K562 (cell line): ENCODE data around the gene ZSCAN2. TPM values are rescaled to one million over a fixed set of nuclear protein-coding genes. Genes with fewer than 3 reads are reported as not detected.

Experiments
- ATAC-seq: fragments of 200-7000 bp; cut with Tn5 transposase; 3 replicates; pipeline ENCODE4 v1.9.1; 2020; ENCODE audit warnings: moderate library complexity
- BruUV-seq: library from RNA; stranded (reverse); fragments of 400-500 nt; replicated peaks from 2 replicates; lab custom pipeline; 2021; lab: Mats Ljungman, UMichigan
- CTCF ChIA-PET: fragments of 300-600 bp; formaldehyde crosslinking; extraction: SDS; loops from one replicate; lab custom pipeline; 2021; ENCODE audit warnings: low intra/inter-chr PET ratio; lab: Yijun Ruan, JAX
- POLR2A ChIA-PET: fragments of 300-600, 350-650 bp; sonication (Branson Sonifier 250); formaldehyde crosslinking; extraction: SDS; loops from one replicate; lab custom pipeline; 2021; ENCODE audit warnings: antibody characterized with exemption, inconsistent platforms; lab: Yijun Ruan, JAX
- DNase-seq, 4 experiments: peaks; one replicate each; pipeline versions ENCODE4 v3.0.0 to v3.0.0-alpha.2; 2011 to 2018; ENCODE audit warnings: low spot score in 3 of 4, mixed read lengths in 3 of 4; ENCODE audit errors: extremely low read depth in 1 of 4
- FAIRE-seq: peaks from 2 replicates; lab custom pipeline; 2011; peaks lifted over from hg19 to GRCh38; lab: Jason Lieb, UNC
- H2AFZ ChIP-seq: 2 replicates; pipeline ENCODE4 v1.6.0; 2011; ENCODE audit warnings: low read depth, low read length, control low read depth, inconsistent platforms
- H3K27ac ChIP-seq: fragments of 200-600 bp; 3 replicates; pipeline ENCODE4 v1.8.0; 2011; ENCODE audit warnings: low read depth, mild to moderate bottlenecking, control low read depth, inconsistent platforms, low read length, moderate library complexity, mixed read lengths; ENCODE audit errors: extremely low read depth
- H3K27me3 ChIP-seq, 2 experiments: fragments of 300-600 bp in 1 of 2; 2 replicates in 1 of 2; 3 replicates in 1 of 2; pipeline versions ENCODE4 v1.6.0 to v1.8.0; 2011; ENCODE audit warnings: inconsistent platforms in 2 of 2, low read length in 2 of 2, mild to moderate bottlenecking in 1 of 2, mixed read lengths in 1 of 2, moderate library complexity in 1 of 2; ENCODE audit not compliant: control insufficient read depth in 2 of 2, insufficient read depth in 2 of 2
- H3K36me3 ChIP-seq: fragments of 300-600 bp; 3 replicates; pipeline ENCODE4 v1.8.0; 2011; ENCODE audit warnings: mild to moderate bottlenecking, low read length, inconsistent platforms; ENCODE audit not compliant: control insufficient read depth, insufficient read depth
- H3K4me1 ChIP-seq, 2 experiments: fragments of 200-600 bp in 1 of 2; replicated peaks in 1 of 2; 2 replicates in 1 of 2; 3 replicates in 1 of 2; pipeline versions ENCODE4 v1.5.1 to v1.8.0; 2011; ENCODE audit warnings: inconsistent platforms in 2 of 2, low read length in 2 of 2, mild to moderate bottlenecking in 1 of 2, mixed read lengths in 1 of 2, moderate library complexity in 1 of 2; ENCODE audit not compliant: control insufficient read depth in 2 of 2, insufficient read depth in 2 of 2
- H3K4me2 ChIP-seq: 2 replicates; pipeline ENCODE4 v1.6.1; 2011; ENCODE audit warnings: low read length, control low read depth, inconsistent platforms, mixed read lengths; ENCODE audit not compliant: insufficient read depth
- H3K4me3 ChIP-seq: fragments of 200-600 bp; sonication (generic), shearing (Covaris generic); 2 replicates; pipeline ENCODE4 v1.5.1; 2016; ENCODE audit warnings: control low read depth, inconsistent platforms
- H3K79me2 ChIP-seq: fragments of 200-600 bp; 3 replicates; pipeline ENCODE4 v1.8.0; 2011; ENCODE audit warnings: low read length, inconsistent platforms; ENCODE audit not compliant: control insufficient read depth, insufficient read depth
- H3K9ac ChIP-seq, 2 experiments: 2 replicates each; pipeline versions ENCODE4 v1.6.0 to v1.6.1; 2011; ENCODE audit warnings: low read depth in 2 of 2, low read length in 2 of 2, control low read depth in 1 of 2, inconsistent platforms in 1 of 2, mild to moderate bottlenecking in 1 of 2, mixed read lengths in 1 of 2; ENCODE audit not compliant: insufficient read depth in 1 of 2
- H3K9me1 ChIP-seq: one replicate; pipeline ENCODE4 v1.6.0; 2011; ENCODE audit warnings: inconsistent platforms, mild to moderate bottlenecking, low read length, moderate library complexity; ENCODE audit not compliant: control insufficient read depth, insufficient read depth
- H3K9me3 ChIP-seq: replicated peaks from 2 replicates; pipeline ENCODE4 v1.5.1; 2011; ENCODE audit warnings: low read depth, low read length, inconsistent platforms; ENCODE audit not compliant: control insufficient read depth, insufficient read depth
- H4K20me1 ChIP-seq: replicated peaks from 2 replicates; pipeline ENCODE4 v1.6.1; 2011; ENCODE audit warnings: low read length, inconsistent platforms, mixed read lengths; ENCODE audit not compliant: control insufficient read depth, insufficient read depth
- DIDO1 ChIP-seq: fragments of 450-650 bp; IDR thresholded peaks from 2 replicates; pipeline ENCODE4 v1.6.1; 2016; ENCODE audit warnings: low read depth, missing biosample characterization, missing genetic modification characterization
- KAT2B ChIP-seq: IDR thresholded peaks from one replicate; pipeline ENCODE4 v1.6.1; 2012; ENCODE audit warnings: low read depth, mild to moderate bottlenecking, control low read depth, inconsistent platforms, low read length, moderate library complexity
- L3MBTL2 ChIP-seq: fragments of 450-650 bp; IDR thresholded peaks from 2 replicates; pipeline ENCODE4 v1.6.1; 2016; ENCODE audit warnings: mild to moderate bottlenecking, moderate library complexity
- RNF2 ChIP-seq: sonication (generic); IDR thresholded peaks from 2 replicates; pipeline ENCODE4 v1.6.1; 2016
- ZNF583 ChIP-seq: fragments of 250-450 bp; sonication (Bioruptor Pico); IDR thresholded peaks from 2 replicates; pipeline ENCODE4 v1.4.0; 2020
- ZNF780A ChIP-seq: fragments of 250-450 bp; sonication (Bioruptor Pico); IDR thresholded peaks from 2 replicates; pipeline ENCODE4 v1.5.0; 2021; ENCODE audit warnings: mild to moderate bottlenecking
- ZSCAN29 ChIP-seq: fragments of 450-650 bp; IDR thresholded peaks from 2 replicates; pipeline ENCODE4 v1.6.1; 2017
- WGBS: fragments of 100-300 bp; shearing (Covaris generic); methylation state at CpG from one replicate; pipeline ENCODE4 v1.1.6; 2016; ENCODE audit warnings: low coverage, mixed read lengths; ENCODE audit not compliant: insufficient coverage; ENCODE audit errors: missing lambda C conversion rate; 5-methylcytosine and 5-hydroxymethylcytosine counted together
- in situ Hi-C: fragments of 300-500 bp; cut with MboI; formaldehyde crosslinking; loops from 4 replicates; pipeline ENCODE4 v1.15.0; 2018; ENCODE audit warnings: inconsistent platforms, mixed read lengths
- intact Hi-C: fragments of 100-400 bp; cut with micrococcal nuclease; formaldehyde crosslinking; loops from 2 replicates; pipeline ENCODE4 v1.14.2; 2022
- polyA plus RNA-seq, 8 experiments: library from polyadenylated mRNA; depleted of rRNA in 4 of 8; stranded (reverse) in 5 of 8; unstranded in 3 of 8; fragments of >200 nt; fragmentation: Nextera tagmentation in 2 of 8; fragmentation: Illumina TruSeq in 1 of 8; extraction: Ambion mirVana in 2 of 8; extraction: Trizol in 1 of 8; gene quantifications; 2 replicates each; pipeline versions ENCODE4 v1.2.1 to v1.2.3, GENCODE V29; 2011 to 2014; ENCODE audit warnings: inconsistent platforms in 1 of 8, missing spikeins in 1 of 8
- total RNA-seq, 7 experiments: library from RNA; depleted of rRNA in 6 of 7; stranded (reverse); fragments of >200 nt in 6 of 7; fragmentation: Illumina TruSeq in 2 of 7; extraction: Trizol in 2 of 7; gene quantifications; 2 replicates each; pipeline versions ENCODE4 v1.2.1 to v1.2.3, GENCODE V29; 2011 to 2021; ENCODE audit warnings: low replicate concordance in 1 of 7
- TF ChIP-seq, protein P1 (sequence below): IDR thresholded peaks from 3 replicates; pipeline ENCODE4 v1.6.1; 2011; ENCODE audit warnings: borderline replicate concordance, mild to moderate bottlenecking; ENCODE audit not compliant: insufficient read length, insufficient read depth
- TF ChIP-seq, protein P2 (sequence below): sonication (generic); formaldehyde crosslinking; IDR thresholded peaks from 2 replicates; pipeline ENCODE4 v1.8.1; 2023; ENCODE audit warnings: mild to moderate bottlenecking, missing genetic modification reagents

ZSCAN2 gene
- total and polyA plus RNA-seq, 9 of the 15 experiments (the other 6 are each of a cell fraction or from before 2014, with no cell fraction given): 1.7 to 14.2 (median 6.6) TPM

DNA sequence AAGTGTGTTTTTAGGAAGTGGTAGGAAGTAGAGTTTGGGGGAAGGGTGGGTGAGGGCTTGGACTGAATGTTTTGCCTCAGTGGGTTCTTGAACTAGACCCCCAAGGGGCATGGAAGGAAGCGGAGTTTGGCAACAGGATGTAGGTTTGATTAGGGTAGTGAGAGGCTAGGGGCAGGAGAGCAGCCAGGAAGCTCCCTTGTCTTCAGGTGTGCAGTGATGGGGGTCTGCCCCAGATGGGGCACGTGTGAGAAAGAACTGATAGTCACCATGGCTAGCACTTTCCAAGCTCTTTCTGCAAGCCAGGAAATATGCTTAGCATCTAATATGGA lies 4.7 kb downstream of the ZSCAN2 start (continued):
- no peak for TF ChIP-seq L3MBTL2
- TF ChIP-seq, protein P1, sequence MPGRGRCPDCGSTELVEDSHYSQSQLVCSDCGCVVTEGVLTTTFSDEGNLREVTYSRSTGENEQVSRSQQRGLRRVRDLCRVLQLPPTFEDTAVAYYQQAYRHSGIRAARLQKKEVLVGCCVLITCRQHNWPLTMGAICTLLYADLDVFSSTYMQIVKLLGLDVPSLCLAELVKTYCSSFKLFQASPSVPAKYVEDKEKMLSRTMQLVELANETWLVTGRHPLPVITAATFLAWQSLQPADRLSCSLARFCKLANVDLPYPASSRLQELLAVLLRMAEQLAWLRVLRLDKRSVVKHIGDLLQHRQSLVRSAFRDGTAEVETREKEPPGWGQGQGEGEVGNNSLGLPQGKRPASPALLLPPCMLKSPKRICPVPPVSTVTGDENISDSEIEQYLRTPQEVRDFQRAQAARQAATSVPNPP: no peak
- TF ChIP-seq, protein P2, sequence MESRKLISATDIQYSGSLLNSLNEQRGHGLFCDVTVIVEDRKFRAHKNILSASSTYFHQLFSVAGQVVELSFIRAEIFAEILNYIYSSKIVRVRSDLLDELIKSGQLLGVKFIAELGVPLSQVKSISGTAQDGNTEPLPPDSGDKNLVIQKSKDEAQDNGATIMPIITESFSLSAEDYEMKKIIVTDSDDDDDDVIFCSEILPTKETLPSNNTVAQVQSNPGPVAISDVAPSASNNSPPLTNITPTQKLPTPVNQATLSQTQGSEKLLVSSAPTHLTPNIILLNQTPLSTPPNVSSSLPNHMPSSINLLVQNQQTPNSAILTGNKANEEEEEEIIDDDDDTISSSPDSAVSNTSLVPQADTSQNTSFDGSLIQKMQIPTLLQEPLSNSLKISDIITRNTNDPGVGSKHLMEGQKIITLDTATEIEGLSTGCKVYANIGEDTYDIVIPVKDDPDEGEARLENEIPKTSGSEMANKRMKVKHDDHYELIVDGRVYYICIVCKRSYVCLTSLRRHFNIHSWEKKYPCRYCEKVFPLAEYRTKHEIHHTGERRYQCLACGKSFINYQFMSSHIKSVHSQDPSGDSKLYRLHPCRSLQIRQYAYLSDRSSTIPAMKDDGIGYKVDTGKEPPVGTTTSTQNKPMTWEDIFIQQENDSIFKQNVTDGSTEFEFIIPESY (CRISPR knock-in tag): no peak
- TF ChIP-seq KAT2B: no peak

- H3K27ac ChIP-seq: no peak overlapping the region
- BruUV-seq: no TSS peak
- WGBS: 61% methylated on average over 8 of the region's 8 CpGs
- no peak overlapping the region for H3K4me3 ChIP-seq
- DNase-seq: no peak
- no peak for TF ChIP-seq DIDO1
- TF ChIP-seq ZNF780A (CRISPR knock-in tag): no peak
- TF ChIP-seq ZNF583 (CRISPR knock-in tag): no peak
- no peak for TF ChIP-seq RNF2
- no peak for TF ChIP-seq ZSCAN29
- TF ChIP-seq, all 486 proteins: peak for 0
- in situ Hi-C loops (no loop called here), intact Hi-C loops (no loop called here)
- Histone ChIP-seq H3K27me3 (no peaks in the 10 kb centered on the region), H3K9ac (no peak overlapping the region), H2AFZ (no peak overlapping the region), H4K20me1 (no peaks in the 10 kb centered on the region), H3K36me3 (peaks cover 17% of the 10 kb centered on the region; the same call in 1 of the 3 replicates), H3K79me2 (no peaks in the 10 kb centered on the region), H3K9me3 (no peaks in the 10 kb centered on the region), H3K4me1 (peaks cover 5 to 16% of the 10 kb centered on the region in 2 experiments; a peak in 4 of 5 replicates), H3K9me1 (no peaks in the 10 kb centered on the region), H3K4me2 (no peak overlapping the region)
- no peak for FAIRE-seq
- ATAC-seq: no peak
- CTCF ChIA-PET: no interaction called here
- POLR2A ChIA-PET: interaction anchor here (1.1 to 1.7 kb wide), 2 partner anchors 10 to 213 kb away, joined by 3 to 7 read pairs; no protein-coding TSS in a partner anchor
Measured at GRCh38 chr15:84606653-84607120, 5.9 kb downstream of the ZSCAN2 start.
